Peyer's patch (tissue), 4 donors: ENCODE data around the gene CLDN1.

Source experiments
- POLR2A ChIP-seq, 2 donors: fragments of 450-650 bp; IDR thresholded peaks; one replicate each; pipeline ENCODE4 v1.5.1; 2017; ENCODE audit warnings: antibody characterized with exemption in 2 of 2, mild to moderate bottlenecking in 2 of 2, moderate library complexity in 2 of 2
- TF ChIP-seq, protein P1 (sequence below), 6 experiments: fragments of 450-650 bp in 4 of 6; fragments of 200-600 bp in 2 of 6; sonication (generic) in 1 of 6; IDR thresholded peaks; one replicate each; pipeline ENCODE4 v1.5.1; 2017 to 2019; ENCODE audit warnings: antibody characterized with exemption in 6 of 6, mild to moderate bottlenecking in 3 of 6, moderate library complexity in 1 of 6

DNA sequence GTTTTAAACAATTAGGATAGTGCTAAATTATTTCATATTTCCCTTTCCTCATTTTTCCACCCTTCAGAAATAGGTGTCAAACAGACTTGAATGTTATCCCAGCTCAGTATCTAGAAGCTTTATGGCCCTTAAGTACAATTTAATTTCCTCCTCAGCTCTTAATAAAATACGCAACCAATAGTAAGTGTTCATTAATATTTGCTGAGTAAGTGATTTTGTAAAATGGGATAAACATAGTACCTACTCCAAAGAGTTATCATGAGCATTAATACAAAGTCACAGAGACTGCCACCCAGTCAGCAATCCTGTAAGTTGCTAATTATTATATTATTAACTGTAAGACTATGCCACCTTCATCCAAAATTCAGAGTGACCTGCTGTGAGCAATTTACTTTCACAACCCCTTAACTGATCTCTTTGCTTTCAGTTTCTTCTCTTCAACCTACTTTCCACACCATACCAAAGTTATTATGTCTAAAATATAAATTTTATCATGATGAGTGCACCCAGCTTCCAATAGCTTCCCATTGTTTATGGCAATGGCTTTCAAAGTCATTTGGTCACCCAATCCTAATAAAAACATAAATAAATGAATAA, 30.7 kb upstream of the CLDN1 start:
- TF ChIP-seq, protein P1, sequence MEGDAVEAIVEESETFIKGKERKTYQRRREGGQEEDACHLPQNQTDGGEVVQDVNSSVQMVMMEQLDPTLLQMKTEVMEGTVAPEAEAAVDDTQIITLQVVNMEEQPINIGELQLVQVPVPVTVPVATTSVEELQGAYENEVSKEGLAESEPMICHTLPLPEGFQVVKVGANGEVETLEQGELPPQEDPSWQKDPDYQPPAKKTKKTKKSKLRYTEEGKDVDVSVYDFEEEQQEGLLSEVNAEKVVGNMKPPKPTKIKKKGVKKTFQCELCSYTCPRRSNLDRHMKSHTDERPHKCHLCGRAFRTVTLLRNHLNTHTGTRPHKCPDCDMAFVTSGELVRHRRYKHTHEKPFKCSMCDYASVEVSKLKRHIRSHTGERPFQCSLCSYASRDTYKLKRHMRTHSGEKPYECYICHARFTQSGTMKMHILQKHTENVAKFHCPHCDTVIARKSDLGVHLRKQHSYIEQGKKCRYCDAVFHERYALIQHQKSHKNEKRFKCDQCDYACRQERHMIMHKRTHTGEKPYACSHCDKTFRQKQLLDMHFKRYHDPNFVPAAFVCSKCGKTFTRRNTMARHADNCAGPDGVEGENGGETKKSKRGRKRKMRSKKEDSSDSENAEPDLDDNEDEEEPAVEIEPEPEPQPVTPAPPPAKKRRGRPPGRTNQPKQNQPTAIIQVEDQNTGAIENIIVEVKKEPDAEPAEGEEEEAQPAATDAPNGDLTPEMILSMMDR (IDR thresholded peaks at IDR 0.05) = no peak
- TF ChIP-seq POLR2A (IDR thresholded peaks at IDR 0.05) = no peak
